Thyroid gland (tissue), 4 donors: ENCODE measurements around the gene AIRE.

Experiments
- CTCF ChIP-seq, 6 experiments: fragments of 200-600 bp in 3 of 6; fragments of 450-650 bp in 3 of 6; sonication (generic) in 3 of 6; IDR thresholded peaks; one replicate each; pipeline ENCODE4 v1.5.1; 2016 to 2019; ENCODE audit warnings: antibody characterized with exemption in 6 of 6, mild to moderate bottlenecking in 2 of 6, inconsistent platforms in 1 of 6, moderate library complexity in 1 of 6
- POLR2A ChIP-seq, 2 donors: fragments of 450-650 bp; IDR thresholded peaks; one replicate each; pipeline ENCODE4 v1.6.1; 2017; ENCODE audit warnings: antibody characterized with exemption in 2 of 2, mild to moderate bottlenecking in 2 of 2, moderate library complexity in 1 of 2

- no peak for TF ChIP-seq CTCF (IDR thresholded peaks at IDR 0.05)
- no peak for TF ChIP-seq POLR2A (IDR thresholded peaks at IDR 0.05)
Measured at GRCh38 chr21:44279354-44280260, 6.1 kb upstream of the AIRE start.
